Hindlimb muscle (tissue), 1 donor: ENCODE data around the gene MAN1C1. TPM values are rescaled to one million over a fixed set of nuclear protein-coding genes. Genes with fewer than 3 reads are reported as not detected.
"Not testable (repeated sequence)": the region's sequence is repeated elsewhere in the genome, so short reads cannot be mapped to it uniquely, and the experiment has no call there.

ENCODE experiments used
- DNase-seq: peaks from one replicate; pipeline ENCODE4 v3.0.0-alpha.2; 2013
- polyA plus RNA-seq: library from polyadenylated mRNA; unstranded; fragments of 120-200 nt; gene quantifications from one replicate; pipeline ENCODE4 v1.2.1, GENCODE V29; 2013; ENCODE audit not compliant: insufficient read length

The MAN1C1 gene
- polyA plus RNA-seq, 1 donor: 14.2 TPM

DNA sequence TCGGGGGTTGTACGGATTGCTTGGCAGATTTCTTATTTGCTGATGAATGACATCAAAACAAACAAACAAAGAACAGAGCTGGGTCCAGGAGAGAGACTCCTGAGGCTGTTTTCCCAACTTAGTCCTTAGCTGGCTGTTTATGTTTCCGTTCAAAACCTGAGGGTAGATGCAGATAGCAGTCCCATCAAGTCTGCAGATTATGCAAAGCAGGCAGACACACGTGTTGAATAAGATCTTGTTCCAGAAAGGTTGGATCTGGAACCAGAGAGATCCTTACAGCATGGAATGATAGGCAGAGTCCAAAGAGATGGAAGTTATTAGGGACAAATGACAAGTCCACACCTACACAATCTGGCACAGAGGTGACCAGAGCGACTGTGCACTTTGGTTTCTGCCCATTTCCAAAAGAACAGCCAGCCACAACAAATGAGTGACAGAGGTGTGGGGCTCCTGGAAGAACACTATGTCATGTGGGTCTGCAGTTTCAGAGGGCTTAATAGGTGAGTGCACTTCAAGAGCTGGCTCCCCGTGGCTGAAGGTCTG is 65.5 kb downstream of the MAN1C1 start:
- DNase-seq: no peak

DNA sequence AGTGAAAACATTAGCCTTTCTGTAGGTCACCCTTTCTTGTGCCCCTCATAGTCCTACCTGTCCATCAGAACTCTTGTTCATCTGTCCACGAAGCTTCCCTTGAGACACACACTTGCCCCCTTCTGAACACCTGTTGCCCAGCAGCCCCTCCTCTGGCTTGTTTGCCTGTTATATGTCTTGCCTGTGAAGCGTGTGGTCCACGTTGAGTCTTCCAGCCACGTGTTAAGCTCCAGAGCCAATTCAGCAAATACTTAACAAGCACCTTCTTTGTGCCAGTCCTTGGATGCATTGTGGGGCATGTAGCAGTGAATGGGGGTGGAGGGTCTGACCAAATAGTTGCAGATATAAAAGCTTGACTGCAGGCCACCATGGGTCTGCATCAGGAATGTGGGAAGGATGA is 66.6 kb downstream of the MAN1C1 start:
- no peak for DNase-seq

DNA sequence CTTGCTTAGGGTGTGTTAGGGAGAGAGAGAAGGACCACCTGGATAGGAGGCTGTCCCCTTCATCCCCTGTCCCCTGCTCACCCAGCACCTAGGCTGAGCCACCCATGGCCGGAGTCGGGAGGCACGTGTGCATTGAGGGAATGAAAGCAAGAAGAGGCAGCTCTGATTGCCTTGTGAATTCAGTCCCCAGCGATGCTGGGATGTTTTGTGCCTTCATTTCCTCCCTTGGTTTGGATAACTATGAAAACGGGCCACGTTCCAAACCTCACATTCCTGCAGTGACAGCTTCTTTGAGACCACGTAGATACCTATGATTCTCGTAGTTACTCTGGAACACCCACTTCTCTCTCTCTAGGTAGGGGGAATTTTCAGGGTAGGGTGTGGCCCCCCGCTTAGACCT is 67.1 kb downstream of the MAN1C1 start:
- no peak for DNase-seq

DNA sequence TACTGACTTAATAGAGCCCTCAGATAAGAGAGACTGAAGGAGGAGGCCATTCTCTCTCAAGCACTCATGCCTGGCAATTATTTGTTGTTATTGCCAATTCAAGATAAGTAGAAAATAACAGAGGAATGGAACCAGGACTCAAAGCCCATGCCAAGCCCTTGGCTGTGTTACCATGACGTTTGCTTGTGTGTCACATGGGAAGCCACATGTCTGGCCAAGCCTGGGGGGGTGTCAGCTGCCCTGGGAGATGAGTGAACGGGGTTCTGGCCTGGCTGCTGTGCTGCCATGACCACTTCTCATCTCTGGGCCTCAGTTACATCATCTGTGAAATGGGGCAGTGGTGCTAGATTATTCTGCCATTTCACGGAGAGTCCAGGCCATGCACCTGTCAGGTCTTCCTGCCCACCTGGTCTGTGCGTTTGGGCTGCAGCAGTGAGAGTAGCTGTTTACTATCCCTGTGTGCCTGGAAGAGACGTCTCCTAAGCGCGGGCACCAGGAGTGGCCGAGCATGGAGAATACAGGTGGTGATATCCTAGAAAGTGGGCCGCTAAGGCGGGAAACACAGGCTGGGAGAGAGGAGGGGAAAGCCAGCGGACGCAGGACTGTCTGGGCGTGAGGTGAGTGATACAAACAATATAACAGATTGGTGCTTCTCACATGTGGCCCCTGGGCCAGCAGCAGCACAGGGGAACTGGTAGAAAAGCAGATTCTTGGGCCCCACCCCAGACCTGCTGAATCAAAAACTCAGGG is 67.8 kb downstream of the MAN1C1 start:
- no peak for DNase-seq

DNA sequence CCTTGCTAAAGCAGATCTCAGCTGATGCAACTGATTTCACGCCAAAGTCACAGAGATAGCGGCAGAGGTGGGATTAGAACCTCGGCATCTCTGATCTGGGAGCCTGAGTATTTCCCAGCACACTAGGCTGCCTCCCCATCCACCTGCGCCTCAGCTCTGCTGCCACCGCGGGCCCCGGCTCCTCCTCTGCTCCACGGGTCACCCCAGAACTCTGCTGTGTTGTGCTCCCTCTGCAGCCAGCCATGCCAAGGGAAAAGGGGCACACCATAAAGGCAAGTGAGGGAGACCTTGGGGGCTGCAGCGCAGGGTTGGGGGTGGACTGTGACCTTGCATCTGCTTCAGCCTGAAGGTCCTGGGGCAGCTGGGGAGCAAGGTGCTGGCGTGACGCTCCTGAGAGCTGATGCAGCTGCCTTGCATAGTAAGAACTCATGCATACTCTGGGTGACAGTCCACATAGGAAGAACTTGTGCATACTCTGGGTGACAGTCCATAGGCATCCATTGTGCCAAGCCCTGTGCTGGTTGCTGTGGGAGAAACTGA is 68.7 kb downstream of the MAN1C1 start:
- no peak for DNase-seq

DNA sequence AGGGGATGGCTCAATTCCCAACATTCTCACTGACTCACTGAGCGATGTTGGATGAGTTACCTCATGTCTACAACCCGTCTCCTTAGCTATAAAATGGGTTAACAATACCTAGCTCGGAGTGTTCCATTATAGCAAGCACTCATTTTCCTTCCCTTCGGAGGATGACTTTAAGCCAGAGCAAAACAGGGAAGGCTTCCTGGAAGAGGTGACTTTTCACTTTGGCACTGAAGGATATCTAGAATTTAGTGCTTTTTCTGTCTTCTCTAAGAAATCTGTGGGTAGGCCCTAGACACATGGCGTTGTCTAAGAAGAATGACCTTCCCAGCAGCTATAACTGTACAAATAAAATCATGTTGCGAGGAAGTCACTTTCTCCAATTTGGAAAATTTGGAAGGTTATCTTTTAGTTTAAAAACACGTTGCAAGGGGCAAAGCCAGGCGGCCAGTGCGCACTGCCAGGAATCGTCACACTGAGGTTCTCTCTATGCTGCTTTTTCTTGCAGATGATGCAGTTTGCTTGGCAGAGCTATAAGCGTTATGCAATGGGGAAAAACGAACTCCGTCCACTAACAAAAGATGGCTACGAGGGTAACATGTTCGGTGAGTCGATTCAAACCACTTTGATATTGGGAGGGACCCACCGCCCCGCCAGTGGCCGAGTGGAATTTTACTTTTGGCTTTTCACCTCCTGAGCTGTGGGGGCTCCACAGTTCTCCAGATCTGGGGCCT is 69.5 kb downstream of the MAN1C1 start:
- DNase-seq: no peak

DNA sequence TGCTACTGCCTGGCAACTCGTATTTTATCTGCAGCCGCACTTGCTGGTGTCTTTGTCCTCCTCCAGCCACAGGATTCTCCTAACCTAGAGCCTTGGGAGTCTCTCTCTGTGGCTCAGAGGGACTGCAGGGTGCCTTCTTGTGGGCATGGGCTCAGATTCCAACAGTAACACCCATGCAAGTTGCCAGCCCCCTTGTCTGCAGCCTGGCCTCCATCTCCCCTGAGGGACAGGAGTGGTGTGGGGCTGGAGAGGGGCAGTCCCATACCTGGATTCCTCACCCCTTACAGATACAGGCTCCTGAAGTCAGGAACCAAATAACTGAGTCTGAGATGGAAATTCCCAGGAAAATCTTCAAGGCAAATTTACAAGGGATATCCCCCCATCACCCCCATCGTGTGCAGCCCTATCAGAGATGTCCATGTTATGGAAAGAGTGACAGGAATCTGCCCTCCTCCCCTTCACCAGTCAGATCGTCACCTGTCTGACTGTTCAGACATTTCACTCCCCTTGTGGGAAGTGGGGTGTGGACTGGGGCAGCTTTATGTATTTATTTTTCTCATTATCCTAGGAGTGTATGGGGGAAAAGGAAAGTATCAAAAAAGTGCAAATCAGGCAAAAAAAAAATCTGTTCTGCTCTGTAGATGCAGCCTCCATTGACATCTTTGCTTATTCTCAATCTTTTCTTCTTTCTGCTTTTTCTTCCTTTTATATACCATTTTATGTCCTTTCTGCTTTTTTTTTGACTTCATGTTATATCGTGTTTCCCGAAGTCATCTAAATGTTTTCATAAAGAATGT is 70.8 kb downstream of the MAN1C1 start:
- no peak for DNase-seq

DNA sequence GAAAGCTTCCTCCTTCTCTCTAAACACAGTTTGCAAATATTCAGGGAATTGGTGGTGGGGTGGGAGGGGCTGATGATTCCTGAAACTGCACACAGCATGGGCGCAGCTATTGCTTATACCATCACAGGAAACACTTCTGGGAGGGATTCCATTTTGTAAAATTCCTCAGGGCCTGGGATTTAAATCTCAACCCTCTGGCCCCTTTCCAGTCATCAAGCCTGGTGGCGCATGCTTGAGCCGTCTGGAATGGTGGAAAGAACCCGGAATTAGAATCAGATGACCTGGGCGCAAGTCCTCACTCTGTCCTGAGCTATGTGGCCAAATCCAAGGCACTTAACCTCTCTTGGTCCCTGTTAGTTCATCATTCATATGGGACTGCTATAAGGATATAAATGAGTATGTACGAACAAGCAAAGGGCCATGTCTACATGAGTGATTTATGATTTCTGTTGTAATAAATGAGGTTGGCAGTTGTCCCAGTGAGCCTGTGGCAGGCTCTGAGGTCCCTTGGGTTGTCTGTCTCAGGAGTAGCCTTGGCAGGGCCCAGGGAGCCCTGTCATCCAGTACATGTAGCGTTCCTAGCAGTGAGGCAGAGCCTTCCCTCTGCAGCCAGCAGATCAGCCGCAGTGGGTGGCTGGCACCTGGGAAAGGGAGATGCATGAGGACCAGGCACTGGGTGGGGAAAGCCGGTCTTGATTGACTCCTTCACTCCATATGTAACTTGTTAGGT is 72.0 kb downstream of the MAN1C1 start:
- no peak for DNase-seq

DNA sequence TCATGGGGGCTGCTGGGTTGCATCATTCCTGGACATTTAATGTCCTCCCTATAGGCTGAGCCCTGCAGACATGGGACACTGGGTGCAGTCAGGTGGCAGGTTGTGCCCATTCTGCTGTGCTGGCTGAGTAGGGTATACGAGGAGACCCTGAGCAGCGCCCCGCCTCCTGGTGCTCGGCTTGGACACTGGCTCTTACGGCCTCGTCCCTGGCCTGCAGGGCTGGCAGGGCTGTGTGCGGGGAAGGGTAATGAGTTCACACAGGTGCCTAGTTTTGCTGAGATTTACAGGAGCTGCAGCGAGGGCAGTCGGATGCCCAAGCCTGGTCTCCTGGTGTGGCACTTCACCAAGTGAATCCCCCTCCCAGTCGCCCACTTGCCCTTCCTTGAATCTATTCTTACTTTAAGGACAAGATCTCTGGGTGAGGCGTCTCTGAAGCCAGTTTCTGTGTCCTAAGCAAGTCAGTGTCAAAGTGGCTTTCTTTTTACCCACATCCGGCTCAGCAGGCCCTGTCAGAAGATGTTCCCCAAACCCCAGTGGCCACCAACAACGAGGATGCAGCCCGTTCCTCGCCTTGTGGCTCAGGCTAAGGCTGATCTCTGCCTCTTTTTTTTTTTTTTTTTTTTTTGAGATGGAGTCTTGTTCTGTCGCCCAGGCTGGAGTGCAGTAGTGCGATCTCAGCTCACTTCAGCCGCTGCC is 73.2 kb downstream of the MAN1C1 start:
- DNase-seq: no peak

DNA sequence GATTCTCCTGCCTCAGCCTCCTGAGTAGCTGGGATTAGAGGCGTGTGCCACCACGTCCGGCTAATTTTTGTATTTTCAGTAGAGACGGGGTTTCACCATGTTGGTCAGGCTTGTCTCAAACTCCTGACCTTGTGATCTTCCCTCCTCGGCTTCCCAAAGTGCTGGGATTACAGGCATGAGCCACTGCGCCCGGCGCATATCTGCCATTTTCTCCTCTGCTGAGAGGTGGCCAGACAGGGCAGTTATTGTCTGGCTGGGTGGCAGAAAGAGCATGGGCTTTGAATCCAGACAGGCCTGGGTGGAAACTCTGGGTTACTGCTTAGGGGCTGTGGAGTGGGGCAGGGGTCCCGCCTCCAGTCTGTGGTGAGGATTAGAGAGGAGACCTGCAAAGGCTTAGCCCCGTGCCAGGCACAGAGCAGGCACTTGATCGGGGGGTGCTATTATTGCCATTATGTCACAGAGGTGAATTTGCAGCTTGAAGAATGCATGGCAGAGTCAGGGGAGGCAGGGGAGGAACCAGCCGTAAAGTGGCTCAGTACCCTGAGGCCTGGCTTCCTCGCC is 73.9 kb downstream of the MAN1C1 start:
- DNase-seq: no peak

DNA sequence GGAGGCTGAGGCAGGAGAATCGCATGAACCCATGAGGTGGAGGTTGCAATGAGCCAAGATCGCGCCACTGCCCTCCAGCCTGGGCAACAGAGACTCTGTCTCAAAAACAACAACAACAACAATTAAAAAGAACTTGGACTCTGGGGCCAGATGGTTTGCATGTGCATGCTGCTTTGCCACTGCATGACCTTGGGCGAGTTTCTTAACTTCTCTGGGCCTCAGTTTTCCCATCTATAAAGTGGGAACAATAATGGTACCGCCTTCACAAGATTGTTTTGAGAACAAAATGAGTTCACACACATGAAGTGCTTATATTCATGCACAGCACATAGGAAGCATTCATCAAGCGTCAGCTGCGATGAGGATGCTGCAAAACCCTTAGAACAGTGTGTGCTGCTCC is 74.6 kb downstream of the MAN1C1 start:
- no peak for DNase-seq

DNA sequence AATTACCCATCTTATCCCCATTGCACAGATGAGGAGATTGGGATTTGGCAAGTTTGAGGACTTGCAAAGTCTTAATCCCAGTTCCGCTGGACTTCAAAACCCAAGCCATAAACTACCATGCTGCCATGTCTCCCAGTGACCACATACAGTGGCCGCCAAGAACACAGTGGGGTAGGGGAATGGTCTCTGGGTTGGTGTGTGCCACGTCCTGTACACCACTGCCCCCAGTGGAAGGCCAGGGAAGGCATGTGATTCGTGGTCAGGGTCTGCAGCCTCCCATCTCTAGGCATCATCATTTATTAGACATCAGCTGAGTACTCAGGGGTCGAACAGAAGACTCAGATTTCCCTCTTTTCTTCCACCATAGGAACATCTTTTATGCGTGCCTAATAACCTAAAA is 76.0 kb downstream of the MAN1C1 start:
- DNase-seq: no peak

DNA sequence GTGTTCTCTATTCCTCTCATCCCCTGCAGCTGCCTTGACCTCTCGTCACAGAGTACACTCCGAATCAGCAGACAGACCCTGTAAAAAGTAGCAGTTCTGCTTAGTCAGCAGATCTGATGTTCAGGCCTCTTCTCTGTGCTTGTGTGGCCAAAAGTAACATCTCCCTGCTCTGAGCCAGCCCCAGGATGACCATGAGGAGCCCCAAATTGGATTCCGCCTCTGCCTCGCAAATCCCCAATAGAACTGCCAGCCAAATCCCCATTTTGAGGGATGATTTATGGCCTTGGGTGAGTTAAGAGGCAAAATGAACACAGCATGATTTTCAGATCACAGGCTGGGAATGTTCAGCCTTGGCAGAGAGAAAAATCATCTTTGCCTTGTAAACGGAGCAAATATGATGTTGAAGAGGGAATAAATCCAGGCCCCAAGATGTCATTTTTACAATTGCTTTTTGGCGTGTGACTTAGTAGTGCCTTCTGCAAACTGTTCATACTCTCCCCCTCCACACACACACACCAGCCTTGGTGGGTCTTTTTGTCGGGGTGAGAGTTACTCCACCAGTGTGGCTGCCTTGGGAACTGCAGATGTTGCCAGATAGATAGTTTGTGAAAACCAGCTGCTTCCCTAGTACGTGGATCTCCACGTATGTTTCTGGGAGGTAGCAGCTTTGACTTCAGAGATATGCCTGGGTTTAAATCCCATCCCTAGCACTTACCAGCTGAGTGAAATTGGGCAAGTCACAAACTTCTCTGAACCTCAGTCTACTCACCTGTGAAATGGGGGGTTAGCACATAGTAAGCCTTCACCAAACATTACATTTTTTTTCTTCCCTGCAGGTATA is 77.8 kb downstream of the MAN1C1 start:
- peak; percentile 65 for DNase-seq

DNA sequence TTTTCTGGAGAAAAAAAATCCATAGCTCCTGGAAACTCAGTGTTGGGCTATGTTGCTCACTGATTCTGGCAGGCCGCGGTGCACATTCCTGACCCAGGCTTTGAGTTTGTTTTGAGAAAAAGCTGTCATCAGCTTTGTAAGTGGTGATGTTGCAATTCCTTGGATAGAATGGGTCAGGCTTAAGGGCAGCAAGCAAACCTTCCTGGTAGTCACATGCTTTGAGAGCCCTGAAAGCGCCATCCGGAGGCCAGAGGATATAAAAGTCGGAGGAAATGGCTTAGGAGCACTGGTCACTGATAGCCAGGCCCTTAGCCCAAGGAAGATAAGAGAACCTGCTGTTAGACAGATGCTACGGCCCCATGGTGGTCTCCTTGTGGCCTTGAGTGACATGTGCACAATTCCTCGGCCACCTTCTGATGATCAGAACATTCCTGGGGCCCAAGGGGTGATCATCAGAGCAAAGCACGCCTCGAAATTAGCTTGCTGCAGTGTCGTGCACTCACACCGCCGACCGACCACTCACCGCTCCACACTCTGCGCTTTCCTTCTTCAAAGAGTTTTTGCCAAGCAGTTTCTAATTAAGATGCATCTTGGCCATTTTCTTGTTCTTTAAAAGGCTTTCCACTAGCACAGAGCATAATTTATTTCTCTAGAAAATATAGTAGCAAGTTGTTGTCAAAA is 78.6 kb downstream of the MAN1C1 start:
- peak; percentile 60 for DNase-seq

DNA sequence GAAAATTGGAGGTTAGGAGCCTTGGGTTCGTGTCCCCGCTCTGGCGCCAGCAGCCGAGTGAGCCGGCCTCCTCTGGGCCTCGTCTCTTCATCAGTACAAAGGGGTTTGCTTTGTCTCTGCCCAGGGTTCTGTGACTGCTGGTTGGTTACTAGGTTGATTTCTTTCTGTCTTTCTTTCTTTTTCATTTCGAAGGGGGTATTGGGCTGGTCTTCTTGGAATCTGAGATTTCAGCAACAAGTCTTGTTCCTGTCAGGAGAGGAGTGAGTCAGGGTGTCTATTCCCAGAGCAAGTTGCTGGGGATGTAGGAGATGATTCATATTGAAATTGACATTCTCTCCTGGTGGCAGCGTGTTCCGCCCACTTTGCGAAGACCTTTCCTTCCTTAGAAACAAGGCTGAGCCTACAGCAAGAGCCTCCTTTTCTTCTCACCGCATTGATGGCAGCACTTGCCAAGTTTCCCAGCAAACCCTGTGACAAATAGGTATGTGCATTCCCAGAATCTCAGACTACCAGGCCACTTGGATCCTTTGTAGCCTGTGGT is 79.2 kb downstream of the MAN1C1 start:
- no peak for DNase-seq

DNA sequence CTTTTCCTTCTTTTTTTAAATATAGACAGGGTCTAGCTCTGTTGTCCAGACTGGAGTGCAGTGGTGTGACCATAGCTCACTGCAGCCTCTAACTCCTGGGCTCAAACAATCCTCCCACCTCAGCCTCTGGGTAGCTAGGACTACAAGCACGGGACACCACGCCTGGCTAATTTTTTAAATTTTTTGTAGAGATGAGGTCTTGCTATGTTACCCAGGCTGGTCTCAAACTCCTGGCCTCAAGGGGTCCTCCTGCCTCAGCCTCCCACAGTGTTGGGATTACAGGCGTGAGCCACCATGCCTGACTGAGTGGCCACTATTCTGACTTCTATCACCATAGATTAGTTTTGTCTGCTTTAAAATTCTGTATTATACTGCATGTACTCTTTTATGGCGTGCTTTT is 80.1 kb downstream of the MAN1C1 start:
- not testable (repeated sequence) for DNase-seq

DNA sequence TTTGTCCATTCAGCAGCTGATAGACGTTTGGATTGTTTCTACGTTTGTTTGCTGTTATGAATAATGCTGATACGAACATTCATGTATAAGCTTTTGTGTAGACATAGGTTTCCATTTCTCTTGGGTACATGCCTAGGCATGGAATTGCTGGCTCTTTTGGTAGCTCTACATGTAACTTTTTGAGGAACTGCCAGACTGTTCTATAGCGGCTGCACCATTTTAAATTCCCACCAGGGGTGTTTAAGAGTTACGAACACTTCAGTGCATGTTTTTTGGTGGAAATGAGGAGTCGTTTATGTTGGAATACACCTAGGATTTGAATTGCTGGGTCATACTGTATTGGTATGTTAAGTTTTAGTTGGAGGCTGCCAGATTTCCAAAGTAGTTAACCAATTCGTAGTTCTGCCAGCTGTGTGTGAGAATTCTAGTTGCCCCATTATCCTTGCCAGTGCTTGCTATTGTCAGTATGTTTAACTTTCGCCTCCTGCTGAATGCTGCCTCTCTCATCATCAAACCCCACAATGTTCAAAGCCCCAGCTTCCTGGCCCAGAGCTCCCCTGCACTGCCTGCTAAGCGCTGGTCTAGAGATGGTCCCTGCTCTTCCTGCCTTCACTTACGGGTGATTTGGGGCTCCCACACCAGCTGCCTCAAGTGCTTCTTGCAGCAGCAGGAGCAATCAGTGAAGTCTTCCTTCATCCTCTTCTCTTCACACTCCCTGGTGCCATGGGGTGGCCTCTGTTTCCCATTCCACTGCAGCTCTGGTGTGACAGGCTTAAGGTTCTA is 81.0 kb downstream of the MAN1C1 start:
- DNase-seq: no peak

DNA sequence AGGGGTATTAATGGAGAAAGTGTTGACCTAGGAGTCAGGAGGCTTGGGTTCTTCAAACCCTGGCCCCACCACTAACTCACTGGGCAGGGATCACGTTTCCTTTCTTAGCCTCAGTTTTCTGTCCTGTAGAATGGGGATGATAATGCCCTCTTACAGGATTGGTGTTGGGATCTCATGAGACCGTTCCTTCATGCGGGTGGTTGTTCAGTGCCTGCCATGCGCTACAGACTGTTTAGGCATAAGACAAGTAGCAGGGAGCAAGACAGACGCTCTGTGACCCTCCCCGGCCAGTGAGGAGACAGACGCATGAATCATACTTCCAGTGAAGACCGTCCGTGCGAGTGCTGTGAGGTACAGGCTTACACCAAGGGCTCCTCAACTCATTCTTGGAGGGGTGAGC is 81.7 kb downstream of the MAN1C1 start:
- DNase-seq: no peak
